ENCODE data around the gene NADSYN1.

Gene NADSYN1

DNA sequence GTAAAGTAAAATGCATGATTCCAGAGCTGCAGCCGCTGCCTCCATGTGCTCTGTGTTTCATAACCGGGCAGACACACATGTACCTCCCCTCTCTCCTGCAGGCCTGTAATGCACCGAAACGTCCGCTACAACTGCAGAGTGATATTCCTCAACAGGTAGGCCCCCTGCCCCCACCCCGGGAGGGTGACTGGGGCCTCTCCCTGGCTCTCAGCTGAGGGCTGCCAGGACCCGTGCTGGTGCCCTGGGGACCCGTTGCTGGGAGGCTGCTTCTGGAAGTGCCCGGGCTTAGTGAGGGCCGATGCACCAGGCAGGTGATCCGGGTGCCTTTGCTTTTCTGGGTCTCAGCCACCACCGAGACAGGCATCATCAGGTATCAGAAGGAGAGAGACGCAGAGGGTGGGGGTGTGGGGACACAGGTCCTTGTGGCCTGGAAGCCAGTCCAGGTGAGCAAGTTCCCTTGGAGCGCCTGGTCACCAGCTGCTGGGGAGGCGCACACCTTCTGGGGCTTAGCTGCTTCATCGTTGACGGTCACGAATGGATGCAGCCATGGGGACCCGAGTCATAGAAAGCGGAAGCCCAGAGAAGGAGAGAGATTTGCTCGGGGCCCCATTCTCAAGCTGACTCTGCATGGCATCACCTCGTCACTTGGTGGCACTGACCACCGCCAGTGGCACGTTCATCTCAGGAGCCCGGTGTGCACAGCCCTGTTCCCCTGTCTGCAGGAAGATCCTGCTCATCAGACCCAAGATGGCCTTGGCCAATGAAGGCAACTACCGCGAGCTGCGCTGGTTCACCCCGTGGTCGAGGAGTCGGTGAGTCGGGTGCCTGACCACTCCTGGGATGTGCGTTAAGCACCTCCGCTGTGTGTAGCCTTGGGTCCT, 10.6 kb downstream of the NADSYN1 start:
- in situ Hi-C loops (cut with HindIII; ENCODE audit: low pct_ligation_motif_present, low pct_unique_long_range_greater_than_20kb, low sequenced_read_pairs): no loop called here
- no peak for DNase-seq

DNA sequence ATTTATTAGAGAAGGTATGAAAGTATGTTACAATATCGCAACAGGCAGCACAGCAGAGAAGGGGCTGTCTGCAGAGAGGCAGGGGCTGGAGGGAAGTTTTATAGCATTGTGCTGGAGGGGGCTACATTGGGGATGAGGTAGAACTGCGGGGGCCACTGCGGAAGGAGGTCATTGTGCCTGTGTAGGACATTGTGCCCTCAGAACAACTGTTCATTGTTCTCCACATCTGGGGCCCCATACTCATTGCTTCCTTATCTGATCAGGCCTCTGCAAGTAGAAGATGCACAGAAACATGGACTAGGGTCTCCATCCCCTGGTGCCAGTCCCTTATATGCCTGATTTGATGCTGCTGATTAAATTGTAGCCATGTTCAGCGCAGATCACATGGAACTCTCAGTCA, 12.1 kb downstream of the NADSYN1 start:
- in situ Hi-C loops (cut with HindIII; ENCODE audit: low pct_ligation_motif_present, low pct_unique_long_range_greater_than_20kb, low sequenced_read_pairs): no loop called here
- DNase-seq: no peak

DNA sequence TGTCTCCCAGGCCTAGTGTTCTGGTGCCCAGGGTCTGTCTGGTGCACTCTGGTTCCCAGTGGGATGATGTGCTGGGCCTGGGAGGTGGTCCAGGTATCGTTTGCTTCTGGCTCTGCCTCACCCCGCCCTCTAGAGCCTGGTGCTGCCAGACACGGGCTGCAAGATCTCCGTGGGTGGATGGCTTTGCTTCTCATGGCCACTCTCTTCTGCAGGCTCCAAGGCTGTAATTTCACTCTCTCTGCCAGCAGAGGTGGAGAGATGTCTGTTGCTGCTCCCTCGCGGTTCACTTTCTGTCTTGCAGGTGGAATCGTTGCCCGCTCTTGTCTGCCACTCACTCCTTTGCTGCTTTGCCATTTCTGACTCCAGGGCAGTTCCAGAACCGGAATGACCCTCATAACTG, 13.4 kb downstream of the NADSYN1 start:
- no peak for DNase-seq
- in situ Hi-C loops (cut with HindIII; ENCODE audit: low pct_ligation_motif_present, low pct_unique_long_range_greater_than_20kb, low sequenced_read_pairs): no loop called here

DNA sequence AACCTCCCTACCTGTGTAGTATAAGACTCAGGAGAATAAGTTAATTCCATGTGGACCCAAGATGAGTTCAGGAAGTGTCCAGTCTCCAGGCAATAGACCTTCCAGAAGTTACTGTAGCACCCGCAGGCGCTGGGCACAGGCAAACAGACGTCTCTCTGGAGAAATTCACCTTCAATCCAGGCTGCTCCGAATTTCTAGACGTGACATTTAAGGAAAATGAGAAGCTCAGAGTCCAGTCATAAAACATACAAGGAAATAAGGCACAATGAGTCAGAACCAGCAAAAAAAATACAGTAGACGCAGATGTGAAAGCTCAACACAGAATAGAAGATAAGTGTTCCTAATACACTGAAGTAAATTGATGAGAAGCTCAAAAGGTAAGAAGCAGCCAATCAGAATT, 14.2 kb downstream of the NADSYN1 start:
- in situ Hi-C loops (cut with HindIII; ENCODE audit: low pct_ligation_motif_present, low pct_unique_long_range_greater_than_20kb, low sequenced_read_pairs): no loop called here
- no peak for DNase-seq

DNA sequence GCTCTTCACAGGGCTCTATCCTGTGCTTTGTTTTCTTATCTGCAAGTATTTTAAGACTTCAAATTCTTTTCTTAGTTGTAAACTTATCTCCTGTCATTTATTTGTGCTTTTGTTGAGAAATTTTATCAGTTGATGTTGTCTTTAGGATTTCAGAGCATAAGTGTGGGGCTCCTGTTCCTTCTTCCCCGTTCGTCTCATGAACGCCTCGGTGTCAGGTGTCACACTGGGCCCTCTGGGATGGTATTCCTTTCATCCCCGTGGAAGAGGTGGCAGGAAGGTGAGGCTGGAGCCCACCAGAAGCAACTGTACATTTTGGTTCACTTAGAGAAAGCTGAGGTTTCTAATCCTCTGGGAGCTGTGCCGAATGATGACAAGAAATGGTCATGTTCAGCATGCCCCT, 17.9 kb downstream of the NADSYN1 start:
- DNase-seq: no peak
- in situ Hi-C loops (cut with HindIII; ENCODE audit: low pct_ligation_motif_present, low pct_unique_long_range_greater_than_20kb, low sequenced_read_pairs): no loop called here

DNA sequence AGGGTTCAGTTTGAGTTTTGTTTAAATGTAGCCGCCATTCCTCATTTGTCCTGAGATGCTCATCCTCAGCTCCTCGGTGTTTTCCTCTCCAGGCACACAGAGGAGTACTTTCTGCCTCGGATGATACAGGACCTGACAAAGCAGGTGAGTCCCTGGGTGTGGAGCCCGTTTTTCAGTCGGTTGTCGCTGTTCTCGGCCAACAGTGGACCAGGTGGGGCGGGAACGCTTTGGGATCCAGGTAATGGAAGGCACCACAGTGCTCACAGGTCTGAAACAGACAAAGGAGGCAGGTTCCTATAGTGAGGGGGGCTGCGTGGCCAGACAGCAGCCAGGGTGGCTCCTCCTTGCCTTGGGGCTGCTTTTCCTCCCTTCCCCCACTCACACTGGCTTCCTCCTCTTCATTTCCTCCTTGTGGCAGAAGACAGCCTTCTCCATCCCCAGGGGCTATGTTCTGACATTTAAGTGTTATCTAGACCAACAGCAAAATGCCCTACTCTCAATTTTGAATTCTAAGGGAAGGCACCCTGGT, 19.4 kb downstream of the NADSYN1 start:
- in situ Hi-C loops (cut with HindIII; ENCODE audit: low pct_ligation_motif_present, low pct_unique_long_range_greater_than_20kb, low sequenced_read_pairs): no loop called here

DNA sequence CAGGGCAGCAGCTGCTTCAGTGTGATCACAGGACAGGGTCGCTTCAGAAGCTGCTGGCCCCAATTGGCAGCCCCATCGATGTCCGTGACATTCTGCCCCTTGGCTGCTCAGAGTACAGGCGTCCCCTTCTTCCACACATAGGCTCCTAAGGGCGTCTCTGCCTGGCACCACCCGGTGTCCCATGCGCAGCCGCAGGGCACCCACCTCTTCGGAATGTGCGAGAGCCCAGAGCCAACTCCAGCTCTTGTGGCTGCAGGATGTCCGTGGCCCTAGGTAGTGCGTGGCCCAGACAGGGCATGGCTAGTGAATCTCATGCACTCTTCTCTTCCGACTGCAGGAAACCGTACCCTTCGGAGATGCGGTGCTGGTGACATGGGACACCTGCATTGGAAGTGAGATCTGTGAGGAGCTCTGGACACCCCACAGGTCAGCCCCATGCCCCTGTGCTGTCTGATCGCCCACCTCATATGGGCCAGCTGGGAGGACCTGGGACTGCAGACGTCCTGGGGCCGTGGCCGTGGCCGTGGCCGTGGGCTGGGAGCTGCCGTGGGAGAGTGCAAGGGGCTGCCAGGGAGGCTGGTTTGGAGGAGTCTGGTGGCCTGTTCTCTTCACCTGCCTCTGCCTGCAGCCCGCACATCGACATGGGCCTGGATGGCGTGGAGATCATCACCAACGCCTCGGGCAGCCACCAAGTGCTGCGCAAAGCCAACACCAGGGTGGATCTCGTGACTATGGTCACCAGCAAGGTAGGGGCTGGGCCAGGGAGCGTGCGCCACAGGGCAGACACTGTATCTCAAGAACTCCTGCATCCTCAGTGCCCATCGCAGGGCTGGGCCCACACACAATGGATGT, 20.2 kb downstream of the NADSYN1 start:
- in situ Hi-C loops (cut with HindIII; ENCODE audit: low pct_ligation_motif_present, low pct_unique_long_range_greater_than_20kb, low sequenced_read_pairs): no loop called here
- no peak for DNase-seq

More for the DNA sequence above, 19.4 kb downstream of the NADSYN1 start:
- DNase-seq: no peak

DNA sequence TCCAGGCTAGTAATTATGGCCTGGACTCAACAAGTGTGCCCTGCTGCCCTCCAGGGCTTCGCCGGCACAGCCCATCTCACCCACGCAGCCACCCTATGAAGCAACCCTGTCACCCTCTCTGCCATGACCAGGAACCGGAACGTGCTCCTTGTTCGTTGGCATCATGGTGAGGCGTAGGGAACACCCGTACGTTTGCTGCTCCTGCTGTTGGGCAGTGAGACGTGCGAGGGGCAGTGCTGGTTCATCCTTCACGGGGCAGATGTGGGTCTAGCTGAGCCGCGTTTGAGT, 20.7 kb downstream of the NADSYN1 start:
- DNase-seq: no peak
- in situ Hi-C loops (cut with HindIII; ENCODE audit: low pct_ligation_motif_present, low pct_unique_long_range_greater_than_20kb, low sequenced_read_pairs): no loop called here

DNA sequence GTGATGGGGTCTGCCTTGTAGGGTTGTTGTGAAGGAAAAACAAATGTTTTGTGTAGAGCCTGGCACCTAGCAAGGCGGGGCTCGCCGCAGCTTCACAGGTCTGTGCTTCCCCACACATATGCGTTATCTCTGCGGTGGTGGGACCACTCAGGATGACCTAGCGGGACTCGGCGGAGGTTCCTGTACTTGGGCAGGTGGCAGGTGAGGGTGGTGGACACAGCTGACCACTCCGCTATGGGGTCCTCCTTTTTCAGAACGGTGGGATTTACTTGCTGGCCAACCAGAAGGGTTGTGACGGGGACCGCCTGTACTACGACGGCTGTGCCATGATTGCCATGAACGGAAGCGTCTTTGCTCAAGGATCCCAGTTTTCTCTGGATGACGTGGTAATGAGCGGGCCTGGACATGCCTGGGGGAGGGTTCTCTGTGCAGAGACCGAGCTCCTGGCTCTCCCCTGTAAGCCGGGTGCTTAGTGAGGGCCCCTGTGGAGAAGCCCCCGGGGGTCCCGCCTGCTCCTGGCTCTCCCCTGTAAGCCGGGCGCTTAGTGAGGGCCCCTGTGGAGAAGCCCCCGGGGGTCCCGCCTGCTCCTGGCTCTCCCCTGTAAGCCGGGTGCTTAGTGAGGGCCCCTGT, 21.3 kb downstream of the NADSYN1 start:
- DNase-seq: no peak
- in situ Hi-C loops (cut with HindIII; ENCODE audit: low pct_ligation_motif_present, low pct_unique_long_range_greater_than_20kb, low sequenced_read_pairs): no loop called here

DNA sequence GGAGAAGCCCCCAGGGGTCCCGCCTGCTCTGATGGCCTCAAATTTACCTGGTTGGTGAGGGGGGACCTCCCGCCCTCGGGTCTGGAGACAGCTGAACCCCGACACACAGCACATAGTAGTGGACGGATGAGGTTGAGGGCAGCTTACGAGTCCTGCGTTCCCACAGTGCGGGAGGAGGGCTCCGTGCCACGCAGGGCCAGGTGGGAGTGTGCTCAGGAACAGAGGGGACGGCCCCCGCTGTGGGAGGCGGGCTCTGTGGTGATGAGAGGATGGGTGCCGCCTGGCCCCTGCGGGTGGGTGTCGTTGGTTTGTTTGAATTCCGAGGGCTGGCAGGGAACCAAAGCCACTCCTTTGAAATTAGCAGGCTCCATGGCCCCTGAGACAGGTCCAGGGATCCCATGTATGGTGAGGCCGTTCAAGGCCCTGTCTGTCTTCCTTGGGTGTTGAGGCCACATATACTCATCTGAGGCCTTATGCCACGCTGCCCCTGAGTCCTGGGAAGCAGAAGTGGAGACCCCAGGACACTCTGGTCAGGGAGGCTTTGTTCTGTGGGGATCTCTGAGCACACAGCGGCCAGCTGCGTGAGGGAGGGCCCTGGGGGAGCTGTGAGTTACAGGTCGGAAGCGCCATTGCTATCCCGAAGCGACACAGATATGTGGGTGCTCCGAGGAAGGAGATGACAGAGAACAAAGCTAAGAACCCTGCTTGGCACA, 21.9 kb downstream of the NADSYN1 start:
- in situ Hi-C loops (cut with HindIII; ENCODE audit: low pct_ligation_motif_present, low pct_unique_long_range_greater_than_20kb, low sequenced_read_pairs): no loop called here
- DNase-seq: no peak

DNA sequence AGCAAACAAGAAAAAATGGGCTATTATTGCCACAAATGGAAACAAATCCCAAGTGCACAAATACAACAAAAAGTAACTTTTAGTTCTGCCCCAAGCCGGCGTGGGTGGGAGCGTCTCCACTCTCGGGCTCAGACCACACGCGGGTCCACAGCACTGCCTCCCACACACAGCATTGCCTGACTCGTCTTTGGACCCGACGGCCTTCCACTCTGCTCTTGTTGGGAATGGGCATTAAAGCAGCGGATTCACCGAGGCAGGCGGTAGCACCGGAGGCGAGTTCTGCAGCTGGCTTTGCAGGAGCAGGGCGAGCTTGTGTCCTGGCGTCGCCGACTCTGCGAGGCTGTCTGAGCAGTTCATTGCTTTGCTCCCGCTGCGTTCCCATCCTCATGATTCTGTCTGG, 23.0 kb downstream of the NADSYN1 start:
- DNase-seq: no peak
- in situ Hi-C loops (cut with HindIII; ENCODE audit: low pct_ligation_motif_present, low pct_unique_long_range_greater_than_20kb, low sequenced_read_pairs): no loop called here

DNA sequence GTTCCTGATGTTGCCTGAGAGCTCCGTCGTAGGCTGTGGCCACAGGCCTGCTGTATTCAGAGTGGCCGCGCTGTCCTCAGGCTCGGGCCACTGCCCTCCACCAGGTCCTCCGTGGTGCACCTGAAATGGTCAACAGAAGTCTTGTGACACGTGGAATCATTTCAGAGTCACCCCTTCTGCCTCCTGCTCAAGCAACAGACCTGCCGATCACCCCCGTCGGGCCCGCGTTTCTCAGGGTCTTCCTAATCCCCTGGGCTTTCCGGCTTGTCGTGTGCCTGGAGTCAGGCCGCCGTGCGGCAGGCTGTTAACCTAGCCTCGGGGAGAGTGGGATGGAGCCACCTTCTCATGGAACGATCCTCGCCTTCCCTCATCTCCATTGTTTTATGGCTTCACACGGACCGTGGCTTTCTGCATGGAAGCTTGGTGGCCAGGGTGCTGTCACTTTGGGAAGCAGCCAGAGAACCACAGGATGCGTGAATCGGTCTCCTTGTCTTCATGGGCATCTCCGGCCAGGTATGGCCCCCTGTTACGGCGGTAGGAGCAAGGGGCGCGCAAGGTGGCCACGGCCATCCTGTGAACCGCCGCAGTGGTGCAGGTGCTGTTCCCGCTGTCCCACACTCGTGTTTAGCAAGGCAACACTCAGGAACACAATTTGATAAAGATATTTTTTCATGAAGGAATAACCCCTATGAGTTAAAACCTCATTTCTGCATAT, 24.1 kb downstream of the NADSYN1 start:
- no peak for DNase-seq
- in situ Hi-C loops (cut with HindIII; ENCODE audit: low pct_ligation_motif_present, low pct_unique_long_range_greater_than_20kb, low sequenced_read_pairs): no loop called here

DNA sequence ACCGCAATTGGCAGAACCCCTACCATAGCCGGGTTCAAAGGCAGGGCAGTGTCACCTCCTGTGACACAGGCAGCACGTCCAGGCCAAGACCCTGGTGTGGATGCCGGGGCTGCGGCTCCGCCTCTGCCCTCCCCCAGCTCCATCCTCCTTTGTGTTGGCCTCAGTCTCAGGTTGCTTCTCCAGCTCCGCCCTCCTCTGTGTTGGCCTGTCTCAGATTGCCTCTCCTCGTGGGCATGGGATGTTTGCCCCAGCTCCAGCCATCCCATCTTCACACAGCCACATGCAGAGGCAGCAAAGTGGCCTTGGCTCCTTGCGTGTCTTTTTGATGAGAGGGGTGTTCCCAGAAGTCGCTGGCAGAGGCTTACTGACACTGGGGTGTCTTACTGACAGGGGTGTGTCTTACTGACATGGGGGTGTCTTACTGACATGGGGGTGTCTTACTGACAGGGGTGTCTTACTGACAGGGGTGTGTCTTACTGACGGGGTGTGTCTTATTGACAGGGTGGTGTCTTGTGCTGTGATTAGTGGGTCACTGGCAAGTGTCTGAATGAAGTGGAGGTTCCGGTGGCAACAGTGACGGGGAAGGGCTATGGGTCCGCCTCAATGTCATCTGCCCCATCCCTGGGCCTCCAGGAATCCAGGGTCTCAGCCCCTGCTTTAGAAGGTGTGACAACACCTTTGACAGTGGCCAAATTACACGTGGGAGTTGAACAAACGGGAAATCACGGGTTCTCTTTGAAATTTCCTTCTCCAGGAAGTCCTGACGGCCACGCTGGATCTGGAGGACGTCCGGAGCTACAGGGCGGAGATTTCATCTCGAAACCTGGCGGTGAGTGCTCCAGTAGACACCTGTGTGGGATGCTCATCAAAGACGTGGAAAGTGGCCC, 24.9 kb downstream of the NADSYN1 start:
- in situ Hi-C loops (cut with HindIII; ENCODE audit: low pct_ligation_motif_present, low pct_unique_long_range_greater_than_20kb, low sequenced_read_pairs): no loop called here
- no peak for DNase-seq

DNA sequence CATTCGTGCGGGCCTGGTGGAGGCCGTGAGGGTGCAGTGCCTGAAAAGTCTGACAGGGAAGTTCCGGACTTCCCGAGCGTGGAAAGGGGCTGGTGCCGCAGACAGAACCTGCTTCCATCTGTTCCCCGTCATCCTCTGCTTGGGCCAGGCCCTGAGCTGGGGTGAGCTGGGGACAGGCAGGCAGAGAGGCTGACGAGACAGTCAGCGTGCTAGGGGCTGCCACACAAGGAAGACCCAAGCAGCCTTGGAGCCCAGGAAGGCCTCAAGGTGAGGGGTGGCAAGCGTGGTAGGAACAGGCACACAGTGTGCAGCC, 25.5 kb downstream of the NADSYN1 start:
- DNase-seq: no peak
- in situ Hi-C loops (cut with HindIII; ENCODE audit: low pct_ligation_motif_present, low pct_unique_long_range_greater_than_20kb, low sequenced_read_pairs): no loop called here

DNA sequence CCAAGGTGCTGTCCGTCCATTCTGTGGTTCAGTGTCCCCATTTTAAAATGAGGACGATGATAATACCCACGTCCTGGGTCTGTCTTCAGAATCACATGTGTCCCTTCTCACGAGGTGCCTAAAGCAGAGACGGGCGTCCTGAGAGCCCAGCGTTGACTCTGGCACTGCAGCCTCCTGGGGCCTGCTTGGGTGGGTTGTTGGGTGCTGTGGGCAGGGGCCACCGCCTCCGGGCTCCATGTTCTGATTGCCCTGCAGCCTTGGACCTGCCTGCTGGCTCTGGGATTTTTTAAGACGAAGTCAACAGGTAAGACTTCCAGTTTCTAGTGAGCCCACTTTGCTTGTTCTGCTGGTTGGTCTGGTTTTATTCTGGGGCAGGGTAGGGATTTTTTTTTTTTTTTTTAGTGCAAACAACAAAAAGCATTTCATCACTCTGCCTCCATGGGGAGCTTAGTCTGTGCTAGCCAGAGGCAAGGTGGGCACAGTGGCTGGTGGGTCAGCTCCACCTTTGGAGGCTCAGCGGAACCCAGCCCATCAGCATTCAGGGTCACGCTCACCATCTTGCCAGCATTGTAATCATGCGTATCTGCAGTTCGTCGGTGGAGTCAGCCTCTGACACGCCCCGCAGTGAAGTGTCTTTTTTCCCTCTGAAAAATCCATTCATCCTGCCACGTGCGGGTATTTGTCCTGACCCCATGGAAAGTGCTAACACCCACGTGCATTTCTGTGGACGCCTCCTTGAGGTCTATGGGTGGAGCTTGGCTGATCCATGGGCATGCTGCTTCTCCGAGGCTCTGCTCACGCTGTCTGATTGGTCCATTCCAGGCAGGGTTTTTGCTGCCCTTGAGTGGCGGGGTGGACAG, 28.3 kb downstream of the NADSYN1 start:
- in situ Hi-C loops (cut with HindIII; ENCODE audit: low pct_ligation_motif_present, low pct_unique_long_range_greater_than_20kb, low sequenced_read_pairs): no loop called here
- DNase-seq: no peak

DNA sequence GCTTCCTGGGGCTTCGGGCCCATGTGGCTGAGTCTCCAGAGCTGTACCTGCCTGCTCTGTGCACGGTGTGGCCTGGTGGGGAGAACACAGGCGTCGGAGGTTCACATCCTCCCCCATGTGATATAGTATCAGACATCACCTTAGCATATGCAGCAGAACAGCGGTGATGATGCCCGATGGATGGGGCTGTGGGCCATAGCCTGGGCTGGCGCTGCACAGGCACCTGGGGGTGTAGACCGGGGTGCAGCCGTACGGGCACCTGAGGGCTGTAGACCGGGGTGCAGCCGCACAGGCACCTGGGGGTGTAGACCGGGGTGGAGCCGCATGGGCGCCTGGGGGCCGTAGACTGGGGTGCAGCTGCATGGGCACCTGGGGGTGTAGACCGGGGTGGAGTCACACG, 29.2 kb downstream of the NADSYN1 start:
- in situ Hi-C loops (cut with HindIII; ENCODE audit: low pct_ligation_motif_present, low pct_unique_long_range_greater_than_20kb, low sequenced_read_pairs): no loop called here
- no peak for DNase-seq
